Measurements from ENCODE around the gene DIO1.
"Not testable (repeated sequence)": the region's sequence is repeated elsewhere in the genome, so short reads cannot be mapped to it uniquely, and the experiment has no call there.

DIO1 gene

DNA sequence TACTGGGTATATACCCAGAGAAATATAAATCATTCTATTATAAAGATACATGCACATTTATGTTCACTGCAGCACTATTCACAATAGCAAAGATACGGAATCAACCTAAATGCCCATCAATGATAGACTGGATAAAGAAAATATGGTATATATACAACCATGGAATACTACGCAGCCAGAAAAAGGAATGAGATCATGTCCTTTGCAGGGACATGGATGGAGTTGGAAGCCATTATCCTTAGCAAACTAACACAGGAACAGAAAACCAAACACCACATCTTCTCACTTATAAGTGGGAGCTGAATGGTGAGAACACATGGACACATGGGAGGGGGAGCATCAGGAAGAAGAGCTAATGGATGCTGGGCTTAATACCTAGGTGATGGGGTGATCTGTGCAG, 12.1 kb upstream of the DIO1 start:
- DNase-seq; H3K27ac ChIP-seq (ENCODE audit: insufficient read depth in 1 of 2, low read depth in 1 of 2, low read length in 2 of 2, poor library complexity in 1 of 2, severe bottlenecking in 2 of 2); H3K4me3 ChIP-seq (ENCODE audit: control insufficient read depth in 1 of 7, extremely low read depth in 1 of 7, insufficient read depth in 4 of 7, low read depth in 2 of 7, low read length in 6 of 7); H3K27me3 ChIP-seq (replicated peaks in 2 of 5; ENCODE audit: control insufficient read depth in 4 of 5, insufficient read depth in 5 of 5, low read length in 4 of 5); H3K9me3 ChIP-seq (ENCODE audit: control extremely low read depth in 1 of 5, control insufficient read depth in 4 of 5, insufficient read depth in 2 of 5, low read depth in 1 of 5, low read length in 4 of 5); POLR2A ChIA-PET; H3K4me1 ChIP-seq (ENCODE audit: control extremely low read depth in 1 of 4, control insufficient read depth in 4 of 4, insufficient read depth in 4 of 4, low read length in 3 of 4): not testable (repeated sequence)
- CTCF ChIA-PET = interaction anchor here (7.2 kb wide), 1 partner anchor 69 kb away, joined by 116 read pairs; no protein-coding TSS in a partner anchor
- H3K36me3 ChIP-seq (ENCODE audit: control insufficient read depth in 4 of 4, insufficient read depth in 4 of 4, low read length in 3 of 4) = peaks cover 7 to 35% (median 22%) of the 10 kb centered on the region in 4 experiments
- WGBS (ENCODE audit: insufficient coverage) = no CpG with 5 or more reads among the region's 2 CpGs

DNA sequence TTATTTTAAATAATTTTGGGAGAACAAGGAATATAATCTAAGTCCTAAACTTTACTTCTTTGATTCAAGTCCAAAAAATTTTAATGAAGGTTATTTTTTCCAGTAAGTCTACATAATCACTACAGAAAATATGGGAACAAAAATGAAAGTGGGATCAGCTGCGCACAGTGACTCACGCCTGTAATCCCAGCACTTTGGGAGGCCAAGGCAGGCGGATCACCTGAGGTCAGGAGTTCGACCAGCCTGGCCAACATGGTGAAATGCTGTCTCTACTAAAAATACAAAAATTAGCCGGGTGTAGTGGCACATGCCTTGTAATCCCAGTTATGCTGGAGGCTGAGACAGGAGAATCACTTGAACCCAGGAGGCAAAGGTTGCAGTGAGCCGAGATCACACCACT, 10.4 kb upstream of the DIO1 start:
- WGBS (ENCODE audit: insufficient coverage) = 96% methylated on average over 5 of the region's 6 CpGs
- POLR2A ChIA-PET; H3K9me3 ChIP-seq (ENCODE audit: control extremely low read depth in 1 of 5, control insufficient read depth in 4 of 5, insufficient read depth in 2 of 5, low read depth in 1 of 5, low read length in 4 of 5); DNase-seq; H3K27ac ChIP-seq (ENCODE audit: insufficient read depth in 1 of 2, low read depth in 1 of 2, low read length in 2 of 2, poor library complexity in 1 of 2, severe bottlenecking in 2 of 2); H3K4me1 ChIP-seq (ENCODE audit: control extremely low read depth in 1 of 4, control insufficient read depth in 4 of 4, insufficient read depth in 4 of 4, low read length in 3 of 4); H3K4me3 ChIP-seq (ENCODE audit: control insufficient read depth in 1 of 7, extremely low read depth in 1 of 7, insufficient read depth in 4 of 7, low read depth in 2 of 7, low read length in 6 of 7); H3K27me3 ChIP-seq (replicated peaks in 2 of 5; ENCODE audit: control insufficient read depth in 4 of 5, insufficient read depth in 5 of 5, low read length in 4 of 5): not testable (repeated sequence)
- peaks cover 0 to 27% (median 14%) of the 10 kb centered on the region in 4 experiments for H3K36me3 ChIP-seq (ENCODE audit: control insufficient read depth in 4 of 4, insufficient read depth in 4 of 4, low read length in 3 of 4)
- CTCF ChIA-PET = interaction anchor here (0.9 to 1.2 kb wide), 4 partner anchors 9 to 76 kb away, joined by 3 to 4 read pairs (median 4); no protein-coding TSS in a partner anchor

DNA sequence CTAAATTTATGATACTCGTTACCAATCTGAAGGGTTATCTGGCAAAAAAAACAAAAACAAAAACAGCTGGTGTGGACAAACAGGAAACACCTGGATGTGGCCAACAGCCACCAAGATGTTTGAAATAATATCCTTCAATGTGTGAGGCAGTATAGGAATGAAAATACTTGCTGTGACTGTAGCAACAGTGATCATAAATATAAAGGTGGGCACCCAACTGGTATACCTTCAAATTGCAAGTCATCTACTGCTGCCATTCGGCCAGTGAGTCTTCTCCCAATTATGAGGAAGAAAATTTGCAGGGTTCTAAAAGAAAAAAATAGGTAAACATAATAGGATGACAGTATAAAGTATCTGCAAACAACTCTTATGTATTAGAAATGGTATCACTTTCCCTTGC, 5.3 kb upstream of the DIO1 start:
- H3K36me3 ChIP-seq (ENCODE audit: control insufficient read depth in 4 of 4, insufficient read depth in 4 of 4, low read length in 3 of 4) = peaks cover 0 to 11% (median 7%) of the 10 kb centered on the region in 4 experiments
- ChIA-PET POLR2A (no interaction called here), CTCF (interaction anchor here (1.0 kb wide), 1 partner anchor 12 kb away, joined by 3 read pairs; no protein-coding TSS in a partner anchor)
- no peaks in the 10 kb centered on the region for H3K9me3 ChIP-seq (ENCODE audit: control extremely low read depth in 1 of 5, control insufficient read depth in 4 of 5, insufficient read depth in 2 of 5, low read depth in 1 of 5, low read length in 4 of 5)
- WGBS (ENCODE audit: insufficient coverage) = 83% methylated on average over 1 of the region's 2 CpGs
- peak; percentile 34 to 80 (median 68) for DNase-seq
- H3K27me3 ChIP-seq (replicated peaks in 2 of 5; ENCODE audit: control insufficient read depth in 4 of 5, insufficient read depth in 5 of 5, low read length in 4 of 5) = no peaks in the 10 kb centered on the region
- peak overlapping the region in 2 of 7 experiments; percentile 91 to 98 for H3K4me3 ChIP-seq (ENCODE audit: control insufficient read depth in 1 of 7, extremely low read depth in 1 of 7, insufficient read depth in 4 of 7, low read depth in 2 of 7, low read length in 6 of 7)
- H3K4me1 ChIP-seq (ENCODE audit: control extremely low read depth in 1 of 4, control insufficient read depth in 4 of 4, insufficient read depth in 4 of 4, low read length in 3 of 4) = peaks cover 2 to 25% (median 21%) of the 10 kb centered on the region in 4 experiments
- H3K27ac ChIP-seq (ENCODE audit: insufficient read depth in 1 of 2, low read depth in 1 of 2, low read length in 2 of 2, poor library complexity in 1 of 2, severe bottlenecking in 2 of 2) = no peak overlapping the region

DNA sequence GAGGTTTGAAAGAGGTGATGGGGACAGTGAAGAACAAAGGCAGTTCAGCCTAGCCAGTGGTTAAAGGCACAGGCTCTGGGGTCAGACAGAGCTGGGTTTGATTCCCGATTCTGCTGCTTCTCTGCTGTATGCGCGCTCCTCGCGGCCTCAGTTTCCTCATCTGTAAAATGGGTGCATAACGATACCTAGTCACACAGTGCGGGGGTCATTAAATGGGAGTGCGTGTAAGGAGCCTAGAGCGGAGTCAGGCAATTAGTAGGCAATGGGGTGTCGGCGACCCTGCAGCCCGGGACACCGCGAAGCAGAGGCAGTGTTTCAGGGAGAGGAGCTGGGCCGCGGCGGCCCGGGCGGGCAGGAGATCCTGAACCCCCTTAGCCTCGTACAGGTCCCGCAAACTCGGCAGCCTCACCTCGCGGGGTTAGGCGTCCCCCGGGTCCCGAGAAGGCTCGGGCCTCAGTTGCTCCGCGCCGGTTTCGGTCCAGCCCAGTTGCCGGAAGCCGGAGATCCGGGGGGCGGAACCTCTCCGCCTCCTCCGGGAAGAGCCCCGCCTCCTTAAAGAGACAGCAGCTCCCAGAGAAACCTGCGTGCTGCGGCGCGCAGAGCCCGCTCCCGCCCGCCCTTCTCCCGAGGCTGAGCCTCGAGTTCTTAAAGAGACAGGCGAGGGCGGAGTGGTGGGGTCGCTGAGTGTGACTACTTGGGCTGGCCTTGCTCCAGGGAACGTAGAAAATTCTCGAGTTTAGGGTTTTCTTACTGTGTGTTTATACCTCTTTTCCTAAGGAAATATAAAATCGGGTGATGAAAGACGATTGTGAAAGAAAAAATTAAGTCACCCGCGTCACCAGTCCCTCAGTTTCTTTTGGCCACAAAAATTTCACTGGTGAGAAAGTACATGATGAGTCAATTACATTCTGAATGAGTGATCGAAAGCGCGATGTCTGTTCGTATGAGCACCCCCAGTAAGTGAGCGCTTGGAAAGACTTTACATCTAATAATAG, 4.4 kb upstream of the DIO1 start, which contains the start of gene YIPF1:
TSS of gene YIPF1 (minus strand) at position 494 of the 995 bp plus-strand sequence. CDS start 860 bp downstream, outside the sequence.
- Histone ChIP-seq H3K9me3 (ENCODE audit: control extremely low read depth in 1 of 5, control insufficient read depth in 4 of 5, insufficient read depth in 2 of 5, low read depth in 1 of 5, low read length in 4 of 5) (no peaks in the 10 kb centered on the region), H3K4me1 (ENCODE audit: control extremely low read depth in 1 of 4, control insufficient read depth in 4 of 4, insufficient read depth in 4 of 4, low read length in 3 of 4) (peaks cover 2 to 25% (median 21%) of the 10 kb centered on the region in 4 experiments), H3K36me3 (ENCODE audit: control insufficient read depth in 4 of 4, insufficient read depth in 4 of 4, low read length in 3 of 4) (peaks cover 0 to 11% (median 7%) of the 10 kb centered on the region in 4 experiments), H3K27me3 (replicated peaks in 2 of 5; ENCODE audit: control insufficient read depth in 4 of 5, insufficient read depth in 5 of 5, low read length in 4 of 5) (no peaks in the 10 kb centered on the region), H3K4me3 (ENCODE audit: control insufficient read depth in 1 of 7, extremely low read depth in 1 of 7, insufficient read depth in 4 of 7, low read depth in 2 of 7, low read length in 6 of 7) (peak within 1 kb of the TSS; percentile 63 to 98 (median 93)), H3K27ac (ENCODE audit: insufficient read depth in 1 of 2, low read depth in 1 of 2, low read length in 2 of 2, poor library complexity in 1 of 2, severe bottlenecking in 2 of 2) (peak within 1 kb of the TSS; percentile 36 to 76)
- ChIA-PET POLR2A (interaction anchor here (0.6 kb wide), 1 partner anchor 56 kb away, joined by 3 read pairs; the partner anchor contains the start of gene IFT25), CTCF (interaction anchor here (1.0 kb wide), 1 partner anchor 13 kb away, joined by 3 read pairs; no protein-coding TSS in a partner anchor)
- WGBS (ENCODE audit: insufficient coverage) = under 1% methylated on average over 50 of the region's 62 CpGs
- peak; percentile 82 to 84 (median 84) for DNase-seq

DNA sequence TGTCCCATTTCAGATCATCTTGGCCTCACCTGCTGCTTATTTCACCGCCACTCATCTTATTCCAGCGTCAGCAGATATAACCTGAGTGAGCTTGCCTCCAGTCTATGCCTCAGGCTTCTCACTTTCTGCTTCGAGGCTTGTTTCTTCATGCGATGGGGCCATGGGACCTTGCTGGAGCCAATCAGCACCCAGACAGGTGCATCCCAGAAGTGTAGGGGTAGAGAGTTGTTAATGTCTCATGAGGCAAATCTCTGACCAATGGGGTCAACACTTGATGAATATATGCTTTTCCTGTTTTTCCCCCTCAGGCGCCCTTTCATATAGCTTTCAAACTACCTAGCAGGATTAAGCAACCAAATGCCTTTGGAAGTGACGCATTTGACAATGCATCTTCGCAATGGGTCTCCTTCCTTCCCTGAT, 3.5 kb upstream of the DIO1 start:
- Histone ChIP-seq H3K36me3 (ENCODE audit: control insufficient read depth in 4 of 4, insufficient read depth in 4 of 4, low read length in 3 of 4) (peaks cover 0 to 11% (median 5%) of the 10 kb centered on the region in 4 experiments), H3K27ac (ENCODE audit: insufficient read depth in 1 of 2, low read depth in 1 of 2, low read length in 2 of 2, poor library complexity in 1 of 2, severe bottlenecking in 2 of 2) (no peak overlapping the region), H3K4me3 (ENCODE audit: control insufficient read depth in 1 of 7, extremely low read depth in 1 of 7, insufficient read depth in 4 of 7, low read depth in 2 of 7, low read length in 6 of 7) (peak overlapping the region in 6 of 7 experiments; percentile 63 to 98 (median 92)), H3K4me1 (ENCODE audit: control extremely low read depth in 1 of 4, control insufficient read depth in 4 of 4, insufficient read depth in 4 of 4, low read length in 3 of 4) (peaks cover 2 to 26% (median 21%) of the 10 kb centered on the region in 4 experiments), H3K9me3 (ENCODE audit: control extremely low read depth in 1 of 5, control insufficient read depth in 4 of 5, insufficient read depth in 2 of 5, low read depth in 1 of 5, low read length in 4 of 5) (no peaks in the 10 kb centered on the region), H3K27me3 (replicated peaks in 2 of 5; ENCODE audit: control insufficient read depth in 4 of 5, insufficient read depth in 5 of 5, low read length in 4 of 5) (no peaks in the 10 kb centered on the region)
- CTCF ChIA-PET = interaction anchor here (1.1 to 1.4 kb wide), 2 partner anchors 12 to 52 kb away, joined by 3 read pairs; no protein-coding TSS in a partner anchor
- DNase-seq = peak in 1 of 3 donors; percentile 4
- WGBS (ENCODE audit: insufficient coverage) = 98% methylated on average over 6 of the region's 7 CpGs
- POLR2A ChIA-PET = no interaction called here

DNA sequence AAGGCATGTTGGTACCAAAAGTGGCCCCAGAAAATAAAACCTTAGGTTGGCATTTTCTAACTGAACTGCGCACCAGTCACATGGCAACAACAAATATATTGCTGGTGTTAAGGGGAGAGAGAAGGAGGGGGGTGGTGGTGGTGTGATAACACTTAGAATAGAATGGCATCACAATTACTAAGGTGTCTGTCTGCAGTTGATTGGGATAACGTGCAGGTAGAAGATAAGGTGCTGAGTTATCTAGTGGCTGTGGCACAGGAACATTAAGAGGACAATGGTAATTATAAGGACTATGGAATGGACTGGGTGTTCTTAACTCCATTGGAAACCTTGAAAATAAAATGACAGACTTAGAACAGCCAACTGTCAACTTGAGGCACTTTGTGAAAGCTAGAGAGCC, 3.0 kb upstream of the DIO1 start:
- Histone ChIP-seq H3K36me3 (ENCODE audit: control insufficient read depth in 4 of 4, insufficient read depth in 4 of 4, low read length in 3 of 4) (peaks cover 0 to 9% (median 4%) of the 10 kb centered on the region in 4 experiments), H3K4me1 (ENCODE audit: control extremely low read depth in 1 of 4, control insufficient read depth in 4 of 4, insufficient read depth in 4 of 4, low read length in 3 of 4) (peaks cover 2 to 27% (median 21%) of the 10 kb centered on the region in 4 experiments), H3K27ac (ENCODE audit: insufficient read depth in 1 of 2, low read depth in 1 of 2, low read length in 2 of 2, poor library complexity in 1 of 2, severe bottlenecking in 2 of 2) (no peak overlapping the region), H3K27me3 (replicated peaks in 2 of 5; ENCODE audit: control insufficient read depth in 4 of 5, insufficient read depth in 5 of 5, low read length in 4 of 5) (no peaks in the 10 kb centered on the region), H3K9me3 (ENCODE audit: control extremely low read depth in 1 of 5, control insufficient read depth in 4 of 5, insufficient read depth in 2 of 5, low read depth in 1 of 5, low read length in 4 of 5) (no peaks in the 10 kb centered on the region), H3K4me3 (ENCODE audit: control insufficient read depth in 1 of 7, extremely low read depth in 1 of 7, insufficient read depth in 4 of 7, low read depth in 2 of 7, low read length in 6 of 7) (no peak overlapping the region)
- CTCF ChIA-PET = interaction anchor here (1.1 to 1.4 kb wide), 2 partner anchors 12 to 51 kb away, joined by 3 read pairs; no protein-coding TSS in a partner anchor
- WGBS (ENCODE audit: insufficient coverage) = 100% methylated on average over 2 of the region's 2 CpGs
- POLR2A ChIA-PET = no interaction called here
- DNase-seq = no peak
